HG03378 (cell line): ENCODE measurements around the gene AWAT1.
"Not testable (repeated sequence)": the region's sequence is repeated elsewhere in the genome, so short reads cannot be mapped to it uniquely, and the experiment has no call there.

Source experiments
- ATAC-seq: cut with Tn5 transposase; IDR thresholded peaks from one replicate; pipeline ENCODE4 v1.9.1; 2021; ENCODE audit warnings: mild to moderate bottlenecking, moderate library complexity; ENCODE audit not compliant: unreplicated experiment

AWAT1 gene

DNA sequence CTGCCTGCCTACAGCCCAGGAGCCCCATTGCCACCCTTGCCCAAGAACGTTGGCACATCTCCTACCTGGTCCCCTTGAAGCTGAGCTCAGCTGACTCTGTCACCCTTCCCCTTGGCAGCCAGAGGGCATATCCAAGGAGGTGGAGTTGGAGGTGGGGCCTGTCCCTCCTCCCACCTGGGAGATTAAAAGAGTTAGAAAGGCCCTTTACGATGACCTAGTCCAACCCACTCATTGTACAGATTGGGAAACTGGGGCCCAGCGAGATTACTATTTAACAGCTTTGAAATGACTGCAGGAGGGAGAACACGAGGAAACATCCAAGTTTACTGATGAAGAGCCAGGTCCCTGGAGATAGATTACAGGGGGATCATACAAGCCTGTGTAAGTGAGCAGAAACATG lies 25.6 kb downstream of the AWAT1 start, which contains the start of gene P2RY4:
Gene P2RY4, minus strand, starts transcription at position 101 of the 400 bp plus-strand sequence. CDS start 580 bp downstream, outside the sequence.
- no peak for ATAC-seq

DNA sequence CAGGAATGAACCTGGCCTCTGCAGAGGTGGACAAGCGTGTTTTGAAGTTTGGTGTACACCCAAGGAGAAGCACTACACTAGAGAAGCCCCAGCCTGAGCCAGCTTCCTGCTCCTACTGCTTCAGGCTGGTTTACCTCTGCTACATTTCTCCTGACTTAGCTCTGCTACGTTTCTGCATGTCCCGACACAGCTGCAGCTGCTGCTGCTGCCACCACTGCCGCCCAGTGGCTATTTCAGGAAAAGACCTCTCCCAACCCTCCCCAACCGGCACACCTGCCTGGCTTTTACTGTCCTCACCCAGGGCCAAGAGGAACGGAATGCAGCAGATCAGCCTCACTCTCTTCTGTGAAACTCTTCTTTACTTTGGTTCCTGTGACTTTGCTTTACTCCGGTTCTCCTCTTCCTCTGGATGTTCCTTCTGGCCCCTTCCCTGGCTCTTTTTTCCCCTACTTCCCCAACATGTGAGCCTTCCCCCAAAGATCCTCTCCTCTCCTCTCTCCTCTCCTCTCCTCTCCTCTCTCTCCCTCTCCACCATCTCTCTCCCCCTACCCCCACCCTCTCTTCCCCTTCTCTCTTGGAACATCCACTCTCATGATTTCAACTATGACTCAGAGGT lies 28.6 kb downstream of the AWAT1 start:
- no peak for ATAC-seq

DNA sequence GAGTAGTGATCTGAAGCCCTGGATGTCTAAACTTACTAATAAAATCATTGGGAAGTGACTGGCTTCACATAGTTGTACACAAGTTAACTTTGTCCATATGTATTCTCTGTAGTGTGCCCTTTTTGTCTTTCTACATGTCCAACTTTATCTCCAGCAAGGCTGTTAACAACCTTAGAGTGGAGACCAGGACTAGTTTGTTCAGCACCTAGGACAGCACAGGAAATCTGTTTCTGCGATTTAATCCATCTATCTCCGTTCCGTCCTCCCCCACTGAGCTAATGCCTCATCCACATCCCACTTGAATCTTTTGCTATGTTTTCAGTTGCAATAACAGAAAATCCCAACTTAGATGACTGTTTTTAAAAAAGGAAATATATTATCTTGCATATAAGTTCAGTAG lies 30.3 kb downstream of the AWAT1 start:
- ATAC-seq = no peak

DNA sequence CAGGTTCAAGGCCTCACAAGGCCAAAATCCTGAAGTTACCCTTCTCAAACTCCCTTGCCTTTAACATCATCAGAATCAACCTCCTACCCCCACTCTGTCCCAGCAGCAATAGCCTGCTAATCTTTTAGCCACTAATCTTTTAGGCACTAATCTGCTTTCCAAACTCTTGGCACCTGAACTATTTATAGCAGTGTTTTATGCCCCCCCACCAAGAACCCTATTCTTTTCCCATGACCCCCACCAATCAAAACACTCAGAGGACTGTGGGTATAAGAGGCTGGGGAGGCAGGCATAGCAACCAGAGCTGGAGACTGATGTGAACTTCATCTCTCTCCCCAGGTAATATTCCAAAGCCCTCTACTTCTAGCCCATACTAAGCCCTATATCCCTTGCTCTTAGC lies 33.6 kb downstream of the AWAT1 start, which contains the start of gene ARR3:
Gene ARR3, plus strand, starts transcription at position 301 of the 400 bp plus-strand sequence. CDS start 1,052 bp downstream, outside the sequence.
- no peak for ATAC-seq

DNA sequence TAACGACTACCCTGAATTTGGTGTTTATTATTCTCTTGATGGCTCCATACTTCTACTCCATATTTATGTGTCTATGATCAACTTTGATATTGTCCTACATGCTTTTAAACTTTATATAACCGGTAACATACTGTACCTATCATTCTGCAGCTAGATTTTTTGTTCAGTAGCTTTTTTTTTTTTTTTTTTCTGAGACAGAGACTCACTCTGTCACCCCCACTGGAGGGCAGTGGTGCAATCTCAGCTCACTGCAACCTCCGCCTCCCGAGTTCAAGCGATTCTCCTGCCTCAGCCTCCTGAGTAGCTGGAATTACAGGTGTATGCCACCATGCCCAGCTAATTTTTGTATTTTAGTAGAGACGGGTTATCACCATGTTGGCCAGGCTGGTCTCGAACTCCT lies 39.6 kb downstream of the AWAT1 start:
- ATAC-seq = not testable (repeated sequence)

DNA sequence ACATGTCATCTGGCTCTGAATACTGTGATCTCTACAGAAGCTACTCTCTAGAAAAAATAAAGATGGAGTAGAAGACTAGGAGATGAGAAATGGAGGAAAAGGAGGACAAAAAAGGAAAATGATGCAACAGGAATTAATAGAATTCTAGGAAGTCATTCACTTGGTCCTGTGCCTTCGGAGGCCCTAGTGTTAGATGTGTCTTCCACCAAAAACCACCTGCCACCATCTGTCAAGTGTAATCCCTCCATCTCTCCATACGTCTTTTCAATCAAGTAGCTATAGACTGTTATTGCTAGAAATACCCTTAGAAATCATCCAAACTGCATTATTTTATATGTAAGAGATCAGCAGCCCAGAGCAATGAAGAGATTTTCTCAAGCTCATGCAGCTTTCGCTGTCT lies 44.6 kb downstream of the AWAT1 start:
- no peak for ATAC-seq

DNA sequence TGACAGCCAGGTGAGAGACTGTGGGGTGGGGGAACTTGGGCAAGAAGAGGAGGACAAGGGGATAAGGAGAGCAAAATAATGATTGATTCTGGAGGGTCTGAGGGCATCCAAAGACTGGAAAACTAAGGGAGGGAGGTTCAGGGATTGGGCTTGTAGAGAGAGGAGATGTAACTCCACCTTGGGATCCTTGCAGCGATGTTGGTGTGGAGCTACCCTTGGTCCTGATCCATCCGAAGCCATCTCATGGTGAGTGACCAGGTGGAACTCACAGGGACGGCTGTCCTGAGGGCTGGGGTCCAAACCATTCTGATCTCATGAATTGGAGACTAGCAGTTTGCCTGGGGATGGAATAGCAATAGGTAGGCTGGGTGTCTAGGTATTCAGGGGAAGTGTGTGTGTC lies 46.1 kb downstream of the AWAT1 start:
- no peak for ATAC-seq

DNA sequence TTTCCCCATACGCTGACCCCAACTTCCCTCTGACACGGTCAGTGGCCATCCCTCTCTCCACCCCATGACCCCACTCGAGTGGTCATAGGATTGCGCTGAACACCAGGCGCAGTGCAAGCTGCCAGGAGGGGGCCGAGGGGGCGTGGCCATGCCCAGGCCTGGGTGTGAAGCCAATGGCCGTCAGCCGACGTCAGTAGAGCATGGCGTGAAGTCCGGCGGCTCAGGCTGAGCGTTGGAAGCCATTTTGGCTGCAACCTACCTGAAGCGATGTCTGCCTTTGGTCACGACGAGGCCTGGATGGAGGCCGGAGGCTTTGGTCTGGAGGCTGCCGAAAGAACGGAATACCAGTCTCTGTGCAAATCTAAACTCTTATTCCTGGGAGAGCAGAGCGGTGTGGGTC lies 47.5 kb downstream of the AWAT1 start, which contains the start of gene RAB41:
Gene RAB41, plus strand, starts transcription at position 222 of the 400 bp plus-strand sequence. Its CDS starts 46 bp downstream, at position 268.
- no peak for ATAC-seq

DNA sequence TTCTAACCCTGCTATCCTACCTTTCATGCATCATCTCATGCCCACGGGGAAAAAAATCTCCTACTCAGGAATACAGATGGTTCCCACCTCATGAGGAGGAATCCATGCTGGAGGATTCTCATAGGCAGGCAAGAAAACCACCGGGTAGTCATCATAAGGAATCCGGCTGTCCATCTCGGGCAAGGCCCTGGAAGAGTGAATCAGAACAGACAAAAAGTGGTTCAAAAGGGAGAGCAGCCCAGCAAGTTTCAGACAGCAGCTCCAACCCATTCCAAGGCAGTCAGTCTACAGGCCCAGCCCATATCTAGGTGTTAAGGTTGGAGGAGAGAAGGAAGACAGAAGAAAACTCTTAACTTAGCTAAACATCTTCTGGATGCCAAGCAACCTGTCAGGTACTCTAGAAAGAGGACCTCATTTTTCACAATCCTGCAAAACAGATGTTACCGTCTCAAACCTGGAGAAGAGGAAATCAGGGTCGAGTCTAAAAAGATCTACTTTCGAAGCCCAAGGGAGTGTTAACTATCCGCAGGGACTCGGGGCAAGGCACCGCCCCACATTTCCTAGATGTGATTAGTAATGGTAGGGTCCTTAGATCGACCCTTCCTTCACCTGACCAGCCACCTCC lies 54.8 kb downstream of the AWAT1 start:
- no peak for ATAC-seq
